ENCODE results near the gene CAPZA1. TPM values are rescaled to one million over a fixed set of nuclear protein-coding genes. Genes with fewer than 3 reads are reported as not detected.
A peak's percentile ranks its signal among the peaks of the same experiment; 100 is the strongest.

The CAPZA1 gene
- total RNA-seq, 5 donors from 2014 or later (not counting 1 experiment from before 2014, with no cell fraction given): 115 to 189 (median 138) TPM

GRCh38 chr1:112702420-112703261, 83.0 kb downstream of the CAPZA1 start:
- no peaks in the 10 kb centered on the region for H3K9me3 Mint-ChIP-seq
- DNase-seq (no peak), ATAC-seq (replicated peaks in 1 of 4) (no peak)
- peak overlapping the region in 1 of 3 donors; percentile 17 for H3K4me3 Mint-ChIP-seq
- H3K4me1 ChIP-seq (ENCODE audit: control insufficient read depth in 1 of 2, extremely low read depth in 1 of 2, insufficient read depth in 2 of 2, low read length in 2 of 2): peaks cover 15 to 64% of the 10 kb centered on the region in 2 experiments
- no peaks in the 10 kb centered on the region for H3K27me3 Mint-ChIP-seq
- peaks cover 56 to 74% (median 62%) of the 10 kb centered on the region in 3 donors for H3K4me1 Mint-ChIP-seq
- peaks cover 15% of the 10 kb centered on the region for H3K36me3 Mint-ChIP-seq
- WGBS (ENCODE audit: insufficient coverage): 96% methylated on average over 9 of the region's 12 CpGs
- peaks cover 0 to 4% of the 10 kb centered on the region in 2 experiments for H3K27me3 ChIP-seq (replicated peaks in 1 of 2; ENCODE audit: control insufficient read depth in 2 of 2, extremely low read depth in 1 of 2, insufficient read depth in 2 of 2, low read length in 1 of 2)
- H3K4me3 ChIP-seq (ENCODE audit: control insufficient read depth in 1 of 2, extremely low read depth in 1 of 2, low read length in 1 of 2): no peak overlapping the region
- H3K27ac ChIP-seq (ENCODE audit: low read length): no peak overlapping the region
- ChIA-PET CTCF (interaction anchor here in 1 of 2 donors (1.2 kb wide), 1 partner anchor 50 kb away, joined by 3 read pairs; no protein-coding TSS in a partner anchor), POLR2A (no interaction called here)
- H3K9me3 ChIP-seq: no peaks in the 10 kb centered on the region
- H3K27ac Mint-ChIP-seq: peak overlapping the region; percentile 73 to 83
- peaks cover 6 to 28% of the 10 kb centered on the region in 2 donors for H3K36me3 ChIP-seq (ENCODE audit: control insufficient read depth in 2 of 2, extremely low read depth in 1 of 2, insufficient read depth in 1 of 2, low read length in 1 of 2)

- no peak for ATAC-seq (replicated peaks in 1 of 4)
- Histone ChIP-seq H3K9me3 (no peaks in the 10 kb centered on the region), H3K36me3 (ENCODE audit: control insufficient read depth in 2 of 2, extremely low read depth in 1 of 2, insufficient read depth in 1 of 2, low read length in 1 of 2) (peaks cover 3 to 17% of the 10 kb centered on the region in 2 donors), H3K27me3 (replicated peaks in 1 of 2; ENCODE audit: control insufficient read depth in 2 of 2, extremely low read depth in 1 of 2, insufficient read depth in 2 of 2, low read length in 1 of 2) (peaks cover 0 to 4% of the 10 kb centered on the region in 2 experiments), H3K27ac (ENCODE audit: low read length) (peak overlapping the region; percentile 39), H3K4me3 (ENCODE audit: control insufficient read depth in 1 of 2, extremely low read depth in 1 of 2, low read length in 1 of 2) (no peak overlapping the region), H3K4me1 (ENCODE audit: control insufficient read depth in 1 of 2, extremely low read depth in 1 of 2, insufficient read depth in 2 of 2, low read length in 2 of 2) (peaks cover 15 to 65% of the 10 kb centered on the region in 2 experiments)
- no peak for DNase-seq
- POLR2A ChIA-PET: interaction anchor here (0.5 to 0.6 kb wide), 3 partner anchors 11 to 202 kb away, joined by 3 to 4 read pairs (median 3); partner anchors contain the start of gene PPM1J (in 1 of the 2)
- peaks cover 61 to 78% (median 62%) of the 10 kb centered on the region in 3 donors for H3K4me1 Mint-ChIP-seq
- H3K4me3 Mint-ChIP-seq: no peak overlapping the region
- H3K27ac Mint-ChIP-seq: peak overlapping the region; percentile 57 to 82
- H3K36me3 Mint-ChIP-seq: peaks cover 8% of the 10 kb centered on the region
- CTCF ChIA-PET: interaction anchor here in 1 of 2 donors (1.6 kb wide), 1 partner anchor 313 kb away, joined by 5 read pairs; no protein-coding TSS in a partner anchor
- H3K27me3 Mint-ChIP-seq: no peaks in the 10 kb centered on the region
- WGBS (ENCODE audit: insufficient coverage): 87% methylated on average over 3 of the region's 8 CpGs
- H3K9me3 Mint-ChIP-seq: no peaks in the 10 kb centered on the region
These were observed 84.1 kb downstream of the CAPZA1 start for GRCh38 chr1:112703706-112704105.

DNA sequence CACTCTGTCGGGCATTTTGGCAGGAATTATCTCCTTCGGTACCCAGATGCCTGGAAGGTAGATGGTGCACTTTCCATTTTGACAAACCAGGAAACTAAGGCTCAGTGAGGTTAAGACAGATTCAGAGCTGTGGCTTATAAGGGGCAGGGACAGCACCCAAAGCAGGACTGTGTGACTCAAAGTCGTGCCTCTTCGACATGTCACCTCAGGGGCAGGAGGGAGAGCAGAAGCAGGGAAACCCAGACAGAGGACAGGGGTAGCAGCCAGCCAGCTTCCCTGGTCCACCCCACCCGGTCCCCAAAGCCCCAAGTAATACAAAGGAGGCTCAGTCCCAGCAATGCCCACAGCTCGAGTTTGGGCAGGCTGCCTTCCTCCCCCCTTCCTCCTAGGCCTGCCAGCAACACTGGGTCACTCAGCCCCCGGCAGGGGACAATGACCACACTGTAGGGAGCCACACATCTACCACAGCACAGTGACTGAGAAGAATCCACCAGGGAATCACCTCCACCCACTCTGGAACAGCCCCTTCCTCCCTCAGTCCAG, 84.8 kb downstream of the CAPZA1 start:
- Histone ChIP-seq H3K9me3 (no peaks in the 10 kb centered on the region), H3K27me3 (replicated peaks in 1 of 2; ENCODE audit: control insufficient read depth in 2 of 2, extremely low read depth in 1 of 2, insufficient read depth in 2 of 2, low read length in 1 of 2) (peaks cover 0 to 4% of the 10 kb centered on the region in 2 experiments), H3K27ac (ENCODE audit: low read length) (peak overlapping the region; percentile 39), H3K4me3 (ENCODE audit: control insufficient read depth in 1 of 2, extremely low read depth in 1 of 2, low read length in 1 of 2) (peak overlapping the region in 1 of 2 donors; percentile 27), H3K36me3 (ENCODE audit: control insufficient read depth in 2 of 2, extremely low read depth in 1 of 2, insufficient read depth in 1 of 2, low read length in 1 of 2) (peaks cover 0 to 13% of the 10 kb centered on the region in 2 donors), H3K4me1 (ENCODE audit: control insufficient read depth in 1 of 2, extremely low read depth in 1 of 2, insufficient read depth in 2 of 2, low read length in 2 of 2) (peaks cover 15 to 65% of the 10 kb centered on the region in 2 experiments)
- POLR2A ChIA-PET: interaction anchor here in 1 of 2 donors (0.6 kb wide), 2 partner anchors 11 to 250 kb away, joined by 3 read pairs; partner anchors contain the start of gene PPM1J
- H3K27me3 Mint-ChIP-seq: no peaks in the 10 kb centered on the region
- H3K9me3 Mint-ChIP-seq: no peaks in the 10 kb centered on the region
- peak overlapping the region; percentile 61 to 74 (median 69) for H3K4me3 Mint-ChIP-seq
- peak in 1 of 35 experiments; percentile 29 for DNase-seq
- peaks cover 6% of the 10 kb centered on the region for H3K36me3 Mint-ChIP-seq
- WGBS (ENCODE audit: insufficient coverage): 26% methylated on average over 6 of the region's 7 CpGs
- peak overlapping the region; percentile 79 to 82 for H3K27ac Mint-ChIP-seq
- CTCF ChIA-PET: interaction anchor here in 1 of 2 donors (0.6 to 1.6 kb wide), 4 partner anchors 11 to 314 kb away, joined by 3 to 17 read pairs (median 4); partner anchors contain the start of gene PPM1J
- no peak for ATAC-seq (replicated peaks in 1 of 4)
- peaks cover 59 to 73% (median 60%) of the 10 kb centered on the region in 3 donors for H3K4me1 Mint-ChIP-seq

GRCh38 chr1:112704934-112705627, 85.4 kb downstream of the CAPZA1 start:
- H3K9me3 Mint-ChIP-seq: no peaks in the 10 kb centered on the region
- peak overlapping the region; percentile 79 to 82 for H3K27ac Mint-ChIP-seq
- 3% methylated on average over 8 of the region's 13 CpGs for WGBS (ENCODE audit: insufficient coverage)
- H3K4me1 ChIP-seq (ENCODE audit: control insufficient read depth in 1 of 2, extremely low read depth in 1 of 2, insufficient read depth in 2 of 2, low read length in 2 of 2): peaks cover 15 to 62% of the 10 kb centered on the region in 2 experiments
- H3K36me3 ChIP-seq (ENCODE audit: control insufficient read depth in 2 of 2, extremely low read depth in 1 of 2, insufficient read depth in 1 of 2, low read length in 1 of 2): peaks cover 0 to 7% of the 10 kb centered on the region in 2 donors
- peaks cover 0 to 4% of the 10 kb centered on the region in 2 experiments for H3K27me3 ChIP-seq (replicated peaks in 1 of 2; ENCODE audit: control insufficient read depth in 2 of 2, extremely low read depth in 1 of 2, insufficient read depth in 2 of 2, low read length in 1 of 2)
- peak; percentile 67 to 77 (median 70) for ATAC-seq (replicated peaks in 1 of 4)
- H3K4me1 Mint-ChIP-seq: peaks cover 53 to 67% (median 54%) of the 10 kb centered on the region in 3 donors
- H3K9me3 ChIP-seq: no peaks in the 10 kb centered on the region
- DNase-seq: peak in 27 of 35 experiments; percentile 22 to 71 (median 43)
- ChIA-PET CTCF (interaction anchor here (0.6 to 1.6 kb wide), 5 partner anchors 11 to 315 kb away, joined by 3 to 17 read pairs (median 4); partner anchors contain the start of gene PPM1J (in 1 of the 2)), POLR2A (interaction anchor here in 1 of 2 donors (0.6 kb wide), 1 partner anchor 250 kb away, joined by 3 read pairs; no protein-coding TSS in a partner anchor)
- H3K4me3 ChIP-seq (ENCODE audit: control insufficient read depth in 1 of 2, extremely low read depth in 1 of 2, low read length in 1 of 2): peak overlapping the region in 1 of 2 donors; percentile 27
- H3K27me3 Mint-ChIP-seq: no peaks in the 10 kb centered on the region
- peak overlapping the region; percentile 61 to 74 (median 69) for H3K4me3 Mint-ChIP-seq
- no peaks in the 10 kb centered on the region for H3K36me3 Mint-ChIP-seq
- peak overlapping the region; percentile 39 for H3K27ac ChIP-seq (ENCODE audit: low read length)

DNA sequence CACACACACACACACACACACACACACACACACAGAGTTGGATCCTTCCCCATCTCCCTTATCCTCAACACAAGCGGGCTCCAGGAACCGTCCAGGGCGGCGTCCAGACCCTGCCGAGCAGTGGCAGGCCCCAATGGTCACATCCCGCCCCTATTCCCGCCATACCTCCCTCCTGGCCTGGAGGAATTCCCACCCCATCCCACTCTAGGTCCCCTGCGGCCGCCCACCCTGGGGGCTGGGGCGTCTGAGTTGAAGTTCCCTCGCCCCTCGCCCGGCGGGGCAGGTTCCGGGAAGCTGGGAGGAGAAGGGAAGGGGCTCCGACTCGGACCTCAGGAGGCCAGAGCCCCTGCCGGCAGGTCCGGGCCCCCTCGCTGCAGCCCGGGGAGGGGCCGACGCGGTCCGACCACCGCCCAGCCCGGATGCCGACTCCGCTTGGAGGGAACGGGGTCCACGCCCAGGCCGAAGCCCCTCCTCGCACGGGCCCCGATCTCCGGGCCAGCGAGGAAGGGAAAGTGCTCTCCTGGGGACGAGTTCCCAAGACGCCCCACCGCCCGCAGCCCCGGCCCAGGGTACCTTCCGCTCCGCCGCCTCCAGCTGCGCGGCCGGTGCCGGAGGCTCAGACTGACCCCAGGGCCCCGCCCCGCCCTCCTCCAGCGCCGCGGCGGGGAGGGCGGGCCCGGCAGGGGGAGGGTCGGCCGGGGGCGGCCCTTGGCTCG, 87.0 kb downstream of the CAPZA1 start, which contains the start of gene RHOC:
Gene RHOC (minus strand): TSS at position 623 of the 716 bp plus-strand sequence. CDS start 3,328 bp downstream, outside the sequence.
- Mint-ChIP-seq H3K27me3 (no peaks in the 10 kb centered on the region), H3K27ac (peak within 1 kb of the TSS; percentile 44 to 79), H3K9me3 (no peaks in the 10 kb centered on the region), H3K4me1 (peaks cover 38 to 51% (median 39%) of the 10 kb centered on the region in 3 donors), H3K36me3 (no peaks in the 10 kb centered on the region), H3K4me3 (peak within 1 kb of the TSS; percentile 70 to 87 (median 84))
- peak within 1 kb of the TSS; percentile 57 to 58 for H3K4me3 ChIP-seq (ENCODE audit: control insufficient read depth in 1 of 2, extremely low read depth in 1 of 2, low read length in 1 of 2)
- no peaks in the 10 kb centered on the region for H3K9me3 ChIP-seq
- no peaks in the 10 kb centered on the region for H3K36me3 ChIP-seq (ENCODE audit: control insufficient read depth in 2 of 2, extremely low read depth in 1 of 2, insufficient read depth in 1 of 2, low read length in 1 of 2)
- ChIA-PET CTCF (no interaction called here), POLR2A (no interaction called here)
- DNase-seq (peak in 5 of 35 experiments; percentile 25 to 52 (median 29)), ATAC-seq (replicated peaks in 1 of 4) (peak; percentile 45 to 58 (median 50))
- WGBS (ENCODE audit: insufficient coverage): 19% methylated on average over 56 of the region's 61 CpGs
- no peak within 1 kb of the TSS for H3K27ac ChIP-seq (ENCODE audit: low read length)
- peaks cover 0 to 11% of the 10 kb centered on the region in 2 experiments for H3K27me3 ChIP-seq (replicated peaks in 1 of 2; ENCODE audit: control insufficient read depth in 2 of 2, extremely low read depth in 1 of 2, insufficient read depth in 2 of 2, low read length in 1 of 2)
- peaks cover 11 to 46% of the 10 kb centered on the region in 2 experiments for H3K4me1 ChIP-seq (ENCODE audit: control insufficient read depth in 1 of 2, extremely low read depth in 1 of 2, insufficient read depth in 2 of 2, low read length in 2 of 2)

Data from T-cell (primary cell).